Stimulated activated CD8-positive, alpha-beta memory T cell treated with anti-CD3 and anti-CD28 coated beads, Interleukin-12 subunit alpha, Interleukin-12 subunit beta, amount 100 ng/mL, for 24 hours (primary cell): ENCODE measurements around the gene PAPPA.

Experiments
- DNase-seq: peaks from one replicate; pipeline ENCODE4 v3.0.0-alpha.2; 2020; ENCODE audit errors: extremely low read depth

Gene PAPPA

DNA sequence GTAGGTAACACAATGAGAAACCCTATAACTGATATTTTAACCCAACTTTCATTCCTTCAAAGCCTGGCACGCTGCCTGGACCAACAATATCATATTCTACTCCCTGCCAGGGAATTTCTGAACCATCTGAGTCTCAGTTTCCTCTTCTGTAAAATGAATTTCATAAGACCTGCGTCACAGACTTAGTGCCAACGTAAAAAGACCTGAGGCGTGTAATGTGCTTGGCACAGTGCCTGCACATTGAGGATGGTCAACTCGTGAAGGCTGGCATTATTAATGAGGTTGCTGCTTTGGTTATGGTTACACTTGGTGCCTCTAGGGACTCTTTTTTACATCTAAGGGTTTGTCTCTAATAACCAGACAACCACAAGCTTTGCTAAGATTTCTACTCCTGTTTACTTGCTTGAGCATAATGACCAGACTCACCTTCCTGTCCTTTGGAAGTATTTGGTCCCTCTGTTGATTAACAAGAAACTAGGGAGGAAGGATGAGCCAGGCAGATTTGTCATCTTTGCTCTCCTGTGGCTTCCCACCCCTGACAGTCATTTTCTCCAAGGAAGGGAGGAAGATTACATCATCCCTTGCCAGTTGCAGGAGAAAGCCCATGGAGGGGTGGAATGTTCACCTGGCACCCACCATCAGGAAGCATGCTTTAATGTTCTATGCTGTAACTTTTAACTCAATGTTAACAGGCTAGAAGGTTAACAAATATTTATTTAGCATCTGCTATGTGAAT lies 79.0 kb downstream of the PAPPA start:
- DNase-seq, result no peak

DNA sequence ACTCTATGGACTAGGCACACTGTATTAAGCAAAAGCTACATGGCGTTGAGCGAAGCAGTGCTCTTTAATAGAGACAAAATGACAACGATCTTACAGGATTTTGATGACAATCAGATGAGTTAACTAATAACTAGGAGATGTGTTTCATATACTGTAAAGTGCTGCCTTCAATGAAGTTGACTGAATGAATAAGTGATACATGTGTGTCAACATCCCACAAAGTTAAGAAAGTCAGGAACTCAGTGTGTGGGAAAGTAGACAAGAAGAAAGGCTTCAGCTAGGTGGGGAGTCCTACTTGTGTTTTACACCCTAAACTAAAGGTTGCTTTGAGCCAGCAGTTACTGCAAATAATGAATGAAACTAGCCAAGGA lies 79.6 kb downstream of the PAPPA start:
- no peak for DNase-seq

DNA sequence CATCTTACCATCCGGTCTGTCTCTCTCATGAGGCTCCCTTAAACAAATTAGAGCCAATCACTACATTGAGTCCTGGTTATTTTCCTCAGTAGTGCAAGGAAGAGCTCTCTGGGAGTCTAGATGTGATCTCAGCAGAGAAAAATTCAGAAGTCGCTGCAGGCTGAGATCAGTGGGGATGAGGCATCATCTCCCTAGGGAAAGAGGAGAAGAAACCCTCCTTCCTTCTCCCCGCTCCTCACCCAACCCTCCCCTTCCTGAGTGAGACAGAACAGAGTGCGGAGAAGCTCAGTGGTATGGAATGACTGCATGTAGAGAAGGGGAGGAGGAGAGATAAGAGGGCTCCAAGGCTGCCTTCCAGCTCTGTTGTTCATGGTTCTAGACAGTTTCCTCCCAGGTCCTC lies 80.5 kb downstream of the PAPPA start:
- DNase-seq, result no peak

DNA sequence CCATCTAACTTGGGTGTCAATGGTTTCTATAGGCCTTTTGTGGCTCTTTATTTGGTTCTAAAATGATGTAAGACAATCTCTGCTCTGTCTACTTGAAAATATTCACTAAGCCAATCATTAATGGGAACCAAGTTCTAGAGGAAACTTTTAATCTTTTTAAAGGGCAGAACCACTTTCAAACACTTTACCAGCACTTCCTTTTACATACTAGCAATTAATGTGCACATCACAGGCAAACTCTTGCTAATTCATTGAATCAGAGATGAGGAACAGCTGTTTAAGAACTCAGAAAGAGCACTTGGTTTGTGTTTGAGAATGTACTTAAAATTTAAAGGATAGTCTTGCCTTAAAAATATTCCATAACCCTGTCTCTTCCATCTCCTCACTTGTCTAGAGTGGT lies 83.4 kb downstream of the PAPPA start:
- no peak for DNase-seq

DNA sequence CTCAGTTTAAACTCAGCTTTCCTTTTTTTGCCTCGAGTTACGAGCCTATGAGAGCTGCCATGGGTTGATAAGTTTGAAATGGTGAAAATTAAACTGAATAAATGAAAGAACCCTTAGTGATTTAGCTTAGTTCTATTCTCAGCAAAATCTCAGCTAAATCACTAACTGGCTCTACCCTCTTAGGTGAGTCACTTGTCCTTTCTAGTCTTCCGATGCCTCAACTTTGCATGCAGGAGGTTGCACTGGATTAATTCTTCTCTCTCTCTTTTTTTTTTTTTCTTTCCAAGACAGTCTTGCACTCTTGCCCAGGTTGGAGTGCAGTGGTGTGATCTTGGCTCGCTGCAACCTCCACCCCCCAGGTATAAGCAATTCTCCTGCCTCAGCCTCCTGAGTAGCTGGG lies 83.9 kb downstream of the PAPPA start:
- DNase-seq, result no peak

DNA sequence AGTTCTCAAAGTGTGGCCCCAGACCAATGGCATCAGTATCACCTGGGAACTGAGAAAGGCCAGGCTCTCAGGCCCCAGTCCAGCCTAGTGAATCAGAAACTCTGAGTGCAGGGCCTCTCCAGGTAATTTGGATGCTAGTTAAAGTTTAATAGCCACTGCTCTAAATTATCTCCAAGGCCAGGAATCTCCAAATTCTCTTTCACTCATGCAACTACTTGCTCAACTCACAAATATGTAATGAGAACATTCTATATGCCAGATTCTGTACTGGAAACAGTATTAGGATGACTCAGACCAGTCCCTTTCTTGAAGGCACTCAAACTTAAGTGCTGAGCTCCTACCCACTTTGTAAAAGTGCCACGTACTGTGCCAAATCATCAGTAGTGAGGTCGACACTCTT lies 84.6 kb downstream of the PAPPA start:
- DNase-seq, result no peak

DNA sequence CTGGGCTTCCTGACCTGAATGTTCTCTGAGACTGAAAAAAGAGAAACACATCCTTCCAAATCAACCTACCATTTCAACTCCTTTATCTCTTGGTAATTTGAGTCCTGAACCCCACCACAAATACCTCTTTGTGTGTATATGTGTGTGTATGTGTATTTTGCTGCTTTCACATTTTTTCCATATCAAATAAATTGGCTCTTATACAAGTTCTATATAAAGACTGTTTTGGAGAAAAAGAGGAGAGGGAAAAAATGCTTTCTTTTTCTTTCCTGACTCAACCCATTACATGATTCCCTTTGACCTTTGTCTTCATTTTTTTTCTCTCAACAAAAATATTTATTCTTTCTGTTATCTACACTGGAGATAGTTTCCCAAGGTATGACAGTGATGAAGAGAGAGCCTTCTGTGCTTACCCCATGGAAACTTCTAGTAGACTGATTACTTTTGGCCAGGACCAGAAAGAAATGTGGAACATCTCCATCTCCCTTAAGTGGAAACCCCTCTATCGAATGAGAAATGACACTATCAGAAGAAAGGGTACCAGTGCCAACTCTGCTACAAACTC lies 85.3 kb downstream of the PAPPA start:
- DNase-seq, result no peak

DNA sequence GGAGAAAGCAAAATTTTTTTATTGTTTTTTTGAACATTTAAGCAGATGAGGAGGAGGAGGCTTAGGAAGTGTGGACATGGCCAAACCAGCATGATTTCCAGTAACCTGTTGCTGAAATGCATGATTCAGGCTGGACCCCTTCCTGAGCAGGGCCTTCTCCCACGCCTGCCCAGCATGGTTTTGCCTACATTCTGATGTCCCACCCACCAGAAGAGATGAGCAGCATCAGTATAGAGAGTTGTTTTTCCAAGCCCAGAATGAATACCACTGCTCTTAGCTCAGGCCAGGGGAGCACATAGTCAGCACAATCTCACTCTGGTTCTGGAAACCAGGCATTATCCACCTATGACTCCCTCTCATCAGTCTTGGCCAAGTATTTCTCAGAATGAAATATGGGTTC lies 90.1 kb downstream of the PAPPA start:
- DNase-seq, result no peak

DNA sequence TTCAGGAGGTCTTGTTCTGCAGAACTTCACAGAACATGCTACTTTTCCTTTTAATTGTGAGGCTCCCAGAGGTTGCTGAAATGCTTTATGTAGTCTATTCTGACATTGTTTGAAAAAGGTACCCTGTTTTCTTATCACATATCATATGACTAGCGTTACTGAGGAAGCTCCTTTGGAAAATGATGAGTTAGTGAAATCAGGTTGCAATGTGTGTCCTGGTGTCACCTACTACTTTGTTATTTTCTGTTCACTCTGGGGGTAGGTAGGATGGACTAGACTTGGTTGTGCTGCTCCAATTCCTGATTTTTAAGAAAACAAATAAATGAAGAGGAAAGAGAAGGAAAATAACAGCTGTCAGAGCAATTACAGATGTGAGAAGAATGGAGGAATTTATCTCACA lies 93.7 kb downstream of the PAPPA start:
- no peak for DNase-seq

DNA sequence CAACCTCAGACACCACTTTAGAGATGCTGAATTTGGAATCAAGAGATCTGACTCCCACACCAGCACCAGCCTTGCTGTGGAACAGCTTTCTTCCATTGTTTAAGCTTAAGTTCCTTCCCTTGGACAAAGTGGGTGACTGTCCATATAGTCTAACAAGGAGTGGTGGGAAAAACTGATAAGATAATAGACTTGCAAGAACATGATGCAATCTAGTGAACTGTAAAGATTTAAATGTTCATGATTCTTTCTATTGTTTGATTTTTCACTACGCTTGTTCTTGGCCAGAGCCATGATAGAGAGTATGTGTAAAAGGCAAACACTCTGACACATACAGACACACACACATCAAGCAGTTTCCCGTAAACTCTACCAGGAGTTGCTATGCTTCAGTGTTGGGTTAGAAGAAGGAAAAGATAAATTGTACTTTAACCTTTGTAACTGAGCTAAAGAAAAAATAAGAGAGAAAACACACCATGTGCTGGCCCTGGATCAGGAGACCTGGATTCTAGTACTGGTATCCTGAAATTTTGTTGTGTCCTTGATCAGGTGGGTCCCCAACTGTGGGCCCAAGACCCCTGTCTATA lies 94.3 kb downstream of the PAPPA start:
- no peak for DNase-seq

DNA sequence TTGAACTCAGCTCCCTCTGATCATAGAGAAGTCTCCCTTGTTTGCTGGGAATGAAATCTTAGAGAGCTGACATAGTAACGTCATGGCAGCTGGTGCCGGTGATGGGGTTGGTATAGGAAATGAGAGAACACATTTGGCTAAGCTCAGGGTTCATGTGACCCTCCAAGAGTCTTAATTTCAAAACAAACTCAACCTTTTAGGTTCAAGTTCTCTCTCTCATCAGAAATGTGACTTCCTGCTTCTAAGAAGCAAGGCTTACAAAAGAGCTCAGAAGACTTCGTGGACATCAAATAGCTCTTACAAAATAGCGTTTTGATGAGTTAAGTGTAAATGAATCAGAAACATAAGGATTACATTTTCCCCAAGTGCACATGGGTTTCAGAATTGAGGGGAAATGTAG lies 97.3 kb downstream of the PAPPA start:
- DNase-seq, result no peak

DNA sequence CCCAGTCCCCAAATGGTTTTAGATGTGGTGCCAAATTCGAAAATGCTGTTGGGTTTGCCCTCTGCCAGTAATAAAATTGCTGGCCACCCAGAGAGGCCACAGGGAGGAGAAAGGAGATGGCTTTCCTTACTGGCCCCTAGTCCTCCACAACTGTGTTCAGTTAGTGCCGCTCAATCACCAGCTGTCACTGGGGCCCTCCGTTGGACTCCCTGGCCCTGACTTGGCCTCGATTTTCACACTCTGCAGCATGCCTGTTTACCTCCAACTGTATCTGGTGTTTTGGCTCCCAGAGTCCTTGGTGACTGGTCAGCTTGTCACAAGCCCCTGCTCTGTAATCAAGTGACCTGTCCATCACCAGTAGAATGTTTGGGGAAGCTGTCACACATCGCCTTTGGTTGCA lies 97.8 kb downstream of the PAPPA start:
- DNase-seq, result no peak

DNA sequence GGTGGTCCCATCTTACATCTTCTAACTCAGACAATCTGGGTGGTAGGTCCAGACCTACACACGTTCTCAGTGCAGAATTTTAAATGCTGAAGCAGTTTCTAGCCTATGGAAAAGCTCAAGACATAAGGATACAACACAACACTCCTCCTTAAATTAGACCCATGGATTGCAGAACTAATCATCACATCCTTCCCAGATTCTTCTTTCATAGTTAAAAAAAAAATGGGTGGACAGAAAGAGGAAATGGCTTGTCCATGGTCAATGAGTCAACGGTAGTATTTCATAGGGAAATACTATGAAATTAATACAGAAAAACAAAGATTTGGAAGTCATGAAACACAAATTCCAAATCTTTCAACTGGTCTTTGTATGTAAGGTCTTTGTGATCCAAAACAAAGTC lies 106.9 kb downstream of the PAPPA start:
- DNase-seq, result no peak

DNA sequence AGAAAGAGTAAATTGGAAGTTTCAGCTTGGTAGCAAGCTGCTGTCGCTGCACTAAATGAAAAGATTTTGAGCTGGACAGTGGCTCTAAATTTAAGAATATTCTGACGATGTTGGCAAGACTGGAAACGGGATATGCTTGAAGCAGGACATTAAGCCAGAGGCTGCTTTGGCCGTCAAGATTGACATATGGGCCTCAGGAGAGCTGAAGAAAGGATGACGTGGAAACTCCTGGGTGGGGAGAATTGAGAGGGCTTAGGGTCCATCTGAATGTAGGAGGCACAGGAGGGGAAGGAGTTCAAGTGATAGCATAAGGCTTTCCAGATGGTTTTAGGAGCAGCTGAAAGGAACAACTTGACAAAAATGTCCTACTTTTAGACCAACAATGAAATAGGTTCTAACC lies 108.9 kb downstream of the PAPPA start:
- DNase-seq, result no peak

DNA sequence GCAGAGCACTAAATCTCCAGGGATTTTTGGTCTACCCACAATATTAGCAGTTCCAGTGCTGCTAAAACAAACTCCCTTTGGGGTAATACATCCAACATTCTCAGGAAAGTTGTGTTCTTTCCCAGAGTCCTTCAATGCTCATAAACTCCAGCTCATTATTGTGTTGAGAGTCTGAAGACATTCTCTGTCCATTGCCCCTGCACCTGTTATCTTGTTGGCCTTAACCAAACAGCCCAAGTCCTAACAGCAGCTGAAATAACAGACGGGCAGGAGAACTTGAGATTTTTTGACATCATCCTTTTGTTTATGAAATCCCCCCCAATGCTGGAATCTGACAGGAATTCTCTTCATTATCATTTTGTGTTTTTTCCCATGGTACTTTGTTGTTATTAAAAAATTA lies 110.8 kb downstream of the PAPPA start:
- no peak for DNase-seq

DNA sequence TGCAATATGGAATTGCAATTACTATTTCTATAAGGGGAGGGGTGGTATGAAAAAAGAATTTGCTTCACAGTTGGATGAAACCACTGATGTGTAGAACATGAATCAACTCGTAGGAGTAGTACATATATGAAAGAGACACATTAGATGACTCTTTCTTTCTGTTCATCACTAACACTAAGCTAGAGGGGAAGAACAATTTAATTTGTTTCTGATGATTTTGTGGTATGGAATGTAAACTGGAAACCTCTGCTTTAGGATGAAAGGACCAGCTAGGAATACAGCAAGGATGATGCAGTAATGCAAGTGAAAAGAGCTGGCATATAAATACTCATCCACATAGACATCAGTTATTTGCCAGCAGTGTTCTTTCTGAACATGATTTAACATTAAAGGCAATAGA lies 113.4 kb downstream of the PAPPA start:
- no peak for DNase-seq

DNA sequence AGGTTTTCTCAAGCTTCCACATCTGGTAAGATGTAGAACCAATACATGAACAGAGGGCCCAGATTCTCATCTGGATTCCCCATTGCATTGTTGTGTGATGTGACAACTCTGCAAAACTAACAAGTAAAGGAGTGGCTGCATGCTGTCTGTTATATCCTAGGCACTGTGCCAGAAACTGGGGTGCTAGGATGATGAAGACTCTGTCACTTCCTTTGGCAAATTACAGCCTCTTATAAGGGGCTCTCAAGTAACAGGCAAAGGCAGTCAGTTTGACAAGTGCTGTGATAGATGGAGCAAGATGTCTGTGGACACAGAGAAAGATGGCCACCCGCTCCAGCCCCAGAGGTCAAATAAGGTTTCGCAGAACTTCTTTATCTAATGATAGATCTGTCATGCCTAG lies 115.7 kb downstream of the PAPPA start:
- no peak for DNase-seq

DNA sequence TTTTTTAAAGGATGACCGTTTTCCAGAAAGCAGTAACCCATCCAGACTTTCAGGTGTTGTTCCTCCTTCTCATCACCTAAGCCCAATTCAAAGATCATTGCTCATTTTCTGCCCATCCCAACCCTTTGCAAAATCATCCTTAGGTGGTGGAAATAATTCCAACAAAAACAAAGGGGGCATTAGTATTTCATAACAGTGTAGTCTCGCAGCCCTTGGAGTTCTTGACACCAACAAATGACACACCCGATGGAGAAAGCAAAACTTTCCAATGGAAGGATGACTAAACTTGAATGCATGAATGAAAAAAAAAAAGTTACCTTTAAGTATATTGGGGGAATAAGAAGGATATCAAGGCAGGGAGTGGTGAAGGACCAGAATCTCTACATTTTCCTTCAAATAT lies 117.0 kb downstream of the PAPPA start:
- no peak for DNase-seq

DNA sequence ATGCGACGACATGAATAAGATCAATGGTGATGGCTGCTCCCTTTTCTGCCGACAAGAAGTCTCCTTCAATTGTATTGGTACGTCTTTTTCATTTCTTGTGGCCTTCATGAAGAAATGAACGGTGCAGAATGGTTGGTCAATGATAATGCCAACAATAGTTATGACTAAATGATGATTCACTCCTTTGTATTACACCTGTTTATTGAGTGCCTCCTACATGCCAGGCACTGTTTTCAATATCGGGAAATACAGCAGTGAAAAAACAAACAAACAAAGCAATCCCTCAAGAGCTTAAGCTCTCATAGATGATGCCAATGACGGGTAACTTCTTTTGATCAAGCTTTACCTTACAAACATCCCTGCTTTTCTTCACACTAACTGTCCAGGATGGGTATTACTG lies 117.7 kb downstream of the PAPPA start:
- DNase-seq, result no peak

DNA sequence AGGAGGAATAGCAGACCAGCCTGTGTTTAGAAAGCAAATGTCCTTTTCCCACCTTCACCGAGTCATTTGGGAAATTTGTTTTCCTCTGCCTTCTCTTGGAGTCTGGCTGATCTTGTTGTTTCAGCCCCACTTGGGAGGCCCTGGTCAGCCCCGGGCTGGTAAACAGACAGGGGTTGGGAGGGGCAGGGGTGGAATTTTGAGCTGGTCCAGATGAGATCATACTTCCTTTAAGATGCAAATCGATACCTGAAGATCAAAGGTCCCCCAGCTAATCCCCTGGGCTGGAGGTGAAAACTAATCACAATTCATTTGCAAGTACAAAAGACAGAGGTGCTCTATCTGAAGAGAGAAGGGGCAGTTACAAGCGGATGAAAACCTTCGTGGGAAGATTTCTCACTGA lies 118.4 kb downstream of the PAPPA start:
- no peak for DNase-seq

DNA sequence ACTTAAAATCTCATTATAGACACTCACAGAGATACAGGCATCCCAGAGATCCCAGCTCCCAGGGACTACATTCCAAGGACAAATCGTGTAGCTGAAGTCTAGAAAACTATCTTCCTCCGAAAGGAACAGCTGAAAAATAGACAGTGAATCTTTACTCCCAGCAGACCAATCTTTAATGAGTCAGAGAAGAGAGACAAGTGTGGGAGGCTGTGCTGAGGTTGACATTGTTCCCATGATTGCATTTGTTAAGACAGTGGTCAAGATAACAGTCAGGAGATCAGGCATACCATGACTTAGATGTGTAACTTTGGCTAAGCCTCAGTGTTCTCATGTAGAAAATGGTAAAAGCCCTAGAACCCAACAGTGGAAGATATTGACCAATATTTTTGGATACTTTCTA lies 120.7 kb downstream of the PAPPA start:
- no peak for DNase-seq

DNA sequence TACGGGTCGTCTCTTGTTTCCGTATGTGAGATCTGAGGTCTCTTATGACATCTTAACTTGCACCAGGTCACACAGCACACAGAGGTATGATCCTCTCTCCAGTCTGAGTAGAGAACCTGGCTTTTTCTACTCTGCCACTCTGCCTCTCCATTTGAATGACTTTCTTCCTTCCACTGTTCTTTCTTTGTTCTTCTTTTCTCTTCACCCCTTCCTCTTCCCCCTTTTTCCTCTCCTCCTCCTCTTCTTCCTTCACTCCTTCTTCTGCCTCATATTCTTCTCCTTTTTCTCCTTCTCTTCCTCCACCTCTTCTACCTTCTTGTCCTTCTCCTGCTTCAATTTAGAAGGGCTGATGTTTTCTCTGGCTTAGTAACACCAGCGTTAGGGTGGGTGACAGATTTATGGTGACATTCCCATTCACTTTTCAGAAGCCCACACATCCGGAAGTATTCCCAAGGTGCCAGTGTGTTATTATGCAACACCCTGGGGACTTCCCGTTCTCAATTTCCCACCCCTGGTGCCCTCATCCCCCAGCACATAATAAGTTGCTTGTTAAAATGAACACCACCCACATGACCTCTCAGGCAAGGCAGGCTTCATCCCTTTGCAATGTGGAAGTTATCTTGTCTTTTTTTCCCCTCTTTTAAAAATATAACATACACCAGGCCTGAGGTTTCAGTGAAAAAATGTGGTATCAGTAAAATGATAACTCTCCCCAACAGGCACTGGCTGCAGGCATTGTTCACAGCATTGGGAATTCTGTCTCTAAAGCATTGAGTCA lies 122.0 kb downstream of the PAPPA start:
- DNase-seq, result no peak

DNA sequence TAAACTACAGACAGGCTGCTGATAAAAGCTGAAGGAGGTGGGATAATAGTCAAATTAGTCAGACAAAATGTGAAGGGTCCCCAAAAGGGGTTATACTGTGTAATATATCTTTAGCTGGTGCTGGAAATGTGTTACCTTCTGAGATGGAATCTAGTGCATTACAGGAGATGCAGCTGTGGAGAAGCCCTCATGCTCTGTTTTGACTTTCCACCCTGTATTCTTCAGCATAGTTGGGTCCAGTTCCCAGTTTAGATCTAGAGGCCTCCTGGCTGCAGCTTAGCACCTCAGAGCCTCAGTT lies 122.6 kb downstream of the PAPPA start:
- DNase-seq, result no peak
